T-helper 22 cell (primary cell): ENCODE measurements around the gene C4orf50.
A peak's percentile ranks its signal among the peaks of the same experiment; 100 is the strongest.
"Not testable (repeated sequence)": the region's sequence is repeated elsewhere in the genome, so short reads cannot be mapped to it uniquely, and the experiment has no call there.

Experiments used
- DNase-seq: peaks from one replicate; pipeline ENCODE4 v3.0.0-alpha.2; 2020; ENCODE audit warnings: low read depth

The C4orf50 gene

GRCh38 chr4:6017030-6017429 is 1.2 kb downstream of the C4orf50 start:
- no peak for DNase-seq

- no peak for DNase-seq
Measured at GRCh38 chr4:6013564-6013963, 4.7 kb downstream of the C4orf50 start.

GRCh38 chr4:6012200-6012599 is 6.0 kb downstream of the C4orf50 start:
- no peak for DNase-seq

- no peak for DNase-seq
Measured at GRCh38 chr4:6011686-6012085, 6.5 kb downstream of the C4orf50 start.

GRCh38 chr4:6011271-6011671 is 7.0 kb downstream of the C4orf50 start:
- no peak for DNase-seq

- DNase-seq, result no peak
Measured at GRCh38 chr4:6010789-6011188, 7.4 kb downstream of the C4orf50 start.

GRCh38 chr4:6009452-6009851 is 8.8 kb downstream of the C4orf50 start:
- DNase-seq, result no peak

- DNase-seq, result no peak
Measured at GRCh38 chr4:6008766-6009385, 9.4 kb downstream of the C4orf50 start.

- DNase-seq, result no peak
Measured at GRCh38 chr4:6008092-6008551, 10.1 kb downstream of the C4orf50 start.

- no peak for DNase-seq
Measured at GRCh38 chr4:6005175-6005574, 13.1 kb downstream of the C4orf50 start.

GRCh38 chr4:6003485-6003884 is 14.7 kb downstream of the C4orf50 start:
- DNase-seq, result not testable (repeated sequence)

GRCh38 chr4:6002926-6003325 is 15.3 kb downstream of the C4orf50 start:
- DNase-seq, result no peak

GRCh38 chr4:6002492-6002833 is 15.8 kb downstream of the C4orf50 start:
- DNase-seq, result no peak

- no peak for DNase-seq
Measured at GRCh38 chr4:6001680-6002491, 16.3 kb downstream of the C4orf50 start.

- no peak for DNase-seq
Measured at GRCh38 chr4:5999830-6000365, 18.3 kb downstream of the C4orf50 start.

GRCh38 chr4:5999356-5999755 is 18.9 kb downstream of the C4orf50 start:
- no peak for DNase-seq

- peak; percentile 9 for DNase-seq
Measured at GRCh38 chr4:5998333-5998936, 19.8 kb downstream of the C4orf50 start.

GRCh38 chr4:5996641-5997040 is 21.6 kb downstream of the C4orf50 start:
- no peak for DNase-seq

- DNase-seq, result no peak
Measured at GRCh38 chr4:5995901-5996623, 22.2 kb downstream of the C4orf50 start.

- no peak for DNase-seq
Measured at GRCh38 chr4:5993876-5994811, 24.1 kb downstream of the C4orf50 start.

GRCh38 chr4:5993346-5993745 is 24.9 kb downstream of the C4orf50 start:
- DNase-seq, result not testable (repeated sequence)
